NB4 (cell line): ENCODE results near the gene DDHD1.

Source experiments
- CTCF ChIP-seq: IDR thresholded peaks from one replicate; pipeline ENCODE4 v1.5.1; 2012; ENCODE audit warnings: low read depth, low read length
- MAX ChIP-seq: IDR thresholded peaks from 2 replicates; pipeline ENCODE4 v1.6.1; 2011; ENCODE audit warnings: low read depth, low read length

GRCh38 chr14:53003776-53004175 lies 149.3 kb downstream of the DDHD1 start:
- no peak for TF ChIP-seq CTCF
- no peak for TF ChIP-seq MAX
